ENCODE measurements around the gene KRT83.
"Not testable (repeated sequence)": the region's sequence is repeated elsewhere in the genome, so short reads cannot be mapped to it uniquely, and the experiment has no call there.

Gene KRT83

DNA sequence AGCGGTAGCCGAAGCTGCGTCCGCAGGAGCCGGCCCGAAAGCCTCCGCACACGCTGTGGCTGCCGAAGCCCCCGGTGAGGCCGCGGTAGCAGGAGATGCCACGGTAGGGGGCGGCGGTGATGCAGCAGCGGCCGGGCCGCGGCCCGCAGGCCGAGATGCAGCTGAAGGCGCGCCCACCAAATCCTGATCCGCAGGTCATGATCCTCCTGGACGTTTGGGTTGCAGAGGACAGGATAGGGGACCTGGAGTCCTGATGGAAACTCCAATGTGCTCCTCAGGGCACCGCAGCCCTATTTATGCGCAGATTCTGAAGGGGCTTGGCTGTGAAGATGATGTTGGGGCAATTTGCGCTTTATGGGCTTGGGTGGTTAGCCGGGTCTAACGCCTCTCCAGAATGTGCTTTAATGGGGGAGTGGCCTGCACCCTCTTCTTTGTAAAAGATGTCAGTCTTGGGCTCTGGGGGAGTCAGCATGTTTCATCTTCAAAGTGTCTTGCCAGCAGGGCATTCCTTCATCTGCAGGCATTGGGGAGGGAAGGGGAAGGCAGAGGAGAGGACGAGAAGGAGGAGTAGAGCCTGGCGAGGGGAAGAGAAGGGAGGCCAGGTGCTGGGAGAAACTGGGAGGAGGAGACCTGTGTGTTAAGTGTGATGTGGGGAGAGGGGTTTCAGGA lies 29.8 kb downstream of the KRT83 start, which contains the start of gene KRT81:
KRT81 (minus strand) TSS at position 268 of the 669 bp plus-strand sequence; CDS start at position 199, 69 bp downstream.
- TF ChIP-seq, protein P1, sequence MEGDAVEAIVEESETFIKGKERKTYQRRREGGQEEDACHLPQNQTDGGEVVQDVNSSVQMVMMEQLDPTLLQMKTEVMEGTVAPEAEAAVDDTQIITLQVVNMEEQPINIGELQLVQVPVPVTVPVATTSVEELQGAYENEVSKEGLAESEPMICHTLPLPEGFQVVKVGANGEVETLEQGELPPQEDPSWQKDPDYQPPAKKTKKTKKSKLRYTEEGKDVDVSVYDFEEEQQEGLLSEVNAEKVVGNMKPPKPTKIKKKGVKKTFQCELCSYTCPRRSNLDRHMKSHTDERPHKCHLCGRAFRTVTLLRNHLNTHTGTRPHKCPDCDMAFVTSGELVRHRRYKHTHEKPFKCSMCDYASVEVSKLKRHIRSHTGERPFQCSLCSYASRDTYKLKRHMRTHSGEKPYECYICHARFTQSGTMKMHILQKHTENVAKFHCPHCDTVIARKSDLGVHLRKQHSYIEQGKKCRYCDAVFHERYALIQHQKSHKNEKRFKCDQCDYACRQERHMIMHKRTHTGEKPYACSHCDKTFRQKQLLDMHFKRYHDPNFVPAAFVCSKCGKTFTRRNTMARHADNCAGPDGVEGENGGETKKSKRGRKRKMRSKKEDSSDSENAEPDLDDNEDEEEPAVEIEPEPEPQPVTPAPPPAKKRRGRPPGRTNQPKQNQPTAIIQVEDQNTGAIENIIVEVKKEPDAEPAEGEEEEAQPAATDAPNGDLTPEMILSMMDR (IDR thresholded peaks at IDR 0.05) = no peak
- H3K36me3 ChIP-seq (ENCODE audit: control insufficient read depth, insufficient read depth, low read length) = no peaks in the 10 kb centered on the region
- H3K4me1 ChIP-seq = no peaks in the 10 kb centered on the region
- no peaks in the 10 kb centered on the region for H3K27me3 ChIP-seq (ENCODE audit: control insufficient read depth, insufficient read depth, low read length)
- no peak within 1 kb of the TSS for H3K9ac ChIP-seq
- H3K9me3 ChIP-seq (ENCODE audit: control insufficient read depth, low read length) = no peaks in the 10 kb centered on the region
- no peak within 1 kb of the TSS for H2AFZ ChIP-seq
- H3K4me3 ChIP-seq (ENCODE audit: low read depth, low read length) = no peak within 1 kb of the TSS
- no peak within 1 kb of the TSS for H3K4me2 ChIP-seq (ENCODE audit: low read length)
- H3K79me2 ChIP-seq = no peaks in the 10 kb centered on the region
- no peak within 1 kb of the TSS for H3K27ac ChIP-seq

GRCh38 chr12:52290483-52291134 lies 30.6 kb downstream of the KRT83 start:
- H3K4me1 ChIP-seq; H3K4me3 ChIP-seq (ENCODE audit: low read depth, low read length); H3K79me2 ChIP-seq; H3K27ac ChIP-seq; H3K9ac ChIP-seq; H3K27me3 ChIP-seq (ENCODE audit: control insufficient read depth, insufficient read depth, low read length); H2AFZ ChIP-seq; H3K36me3 ChIP-seq (ENCODE audit: control insufficient read depth, insufficient read depth, low read length); H3K9me3 ChIP-seq (ENCODE audit: control insufficient read depth, low read length); H3K4me2 ChIP-seq (ENCODE audit: low read length): not testable (repeated sequence)

- not testable (repeated sequence) for H3K4me3 ChIP-seq (ENCODE audit: low read depth, low read length); H3K9me3 ChIP-seq (ENCODE audit: control insufficient read depth, low read length); H3K9ac ChIP-seq; H3K27me3 ChIP-seq (ENCODE audit: control insufficient read depth, insufficient read depth, low read length); H2AFZ ChIP-seq; H3K36me3 ChIP-seq (ENCODE audit: control insufficient read depth, insufficient read depth, low read length); H3K4me1 ChIP-seq; H3K79me2 ChIP-seq; H3K4me2 ChIP-seq (ENCODE audit: low read length); H3K27ac ChIP-seq
Measured at GRCh38 chr12:52287816-52288805, 33.1 kb downstream of the KRT83 start.

DNA sequence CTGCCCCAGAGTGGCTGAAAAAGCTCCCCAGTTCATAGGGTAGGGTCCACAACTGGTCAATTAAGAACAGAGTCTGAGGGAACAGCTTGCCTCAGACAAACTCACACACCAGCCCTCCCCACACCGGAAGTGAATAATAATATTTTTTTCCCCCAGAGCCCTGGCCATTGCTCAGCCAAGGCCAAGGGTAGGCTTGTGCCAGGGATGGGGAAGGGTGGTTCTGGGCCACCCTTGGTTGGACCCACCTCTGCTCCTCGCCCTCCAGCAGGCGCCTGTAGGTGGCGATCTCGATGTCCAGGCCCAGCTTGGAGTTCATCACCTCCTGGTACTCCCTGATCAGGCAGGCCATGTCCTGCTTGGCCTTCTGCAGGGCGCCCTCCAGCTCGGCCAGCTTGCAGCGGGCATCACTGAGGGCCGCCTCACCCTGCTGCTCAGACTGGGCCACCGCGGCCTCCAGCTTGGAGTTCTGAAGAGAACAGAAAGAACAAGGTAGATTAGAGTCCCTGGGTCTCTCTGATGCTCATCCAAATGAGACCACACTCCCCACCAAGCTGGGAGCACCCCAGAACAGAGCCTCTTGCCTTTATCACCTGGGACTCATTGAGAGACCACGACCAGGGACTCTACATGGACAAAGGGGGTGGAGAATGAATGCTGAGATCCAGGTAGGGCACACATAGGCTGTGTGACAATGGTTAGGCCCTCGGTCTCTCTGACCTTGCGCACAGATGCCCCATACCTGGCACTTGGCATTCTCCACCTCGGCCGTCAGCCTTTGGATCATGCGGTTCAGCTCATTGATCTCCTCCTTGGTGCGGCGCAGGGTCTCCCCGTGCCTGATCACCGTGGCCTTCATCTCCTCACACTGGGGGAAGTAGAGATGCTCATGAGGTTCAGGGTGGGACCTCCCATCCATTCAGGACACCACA lies 34.1 kb downstream of the KRT83 start:
- H3K4me1 ChIP-seq; H3K9ac ChIP-seq; H3K36me3 ChIP-seq (ENCODE audit: control insufficient read depth, insufficient read depth, low read length); H3K4me2 ChIP-seq (ENCODE audit: low read length); H3K4me3 ChIP-seq (ENCODE audit: low read depth, low read length); H3K27ac ChIP-seq; H3K79me2 ChIP-seq; H3K27me3 ChIP-seq (ENCODE audit: control insufficient read depth, insufficient read depth, low read length); H2AFZ ChIP-seq; H3K9me3 ChIP-seq (ENCODE audit: control insufficient read depth, low read length): not testable (repeated sequence)

DNA sequence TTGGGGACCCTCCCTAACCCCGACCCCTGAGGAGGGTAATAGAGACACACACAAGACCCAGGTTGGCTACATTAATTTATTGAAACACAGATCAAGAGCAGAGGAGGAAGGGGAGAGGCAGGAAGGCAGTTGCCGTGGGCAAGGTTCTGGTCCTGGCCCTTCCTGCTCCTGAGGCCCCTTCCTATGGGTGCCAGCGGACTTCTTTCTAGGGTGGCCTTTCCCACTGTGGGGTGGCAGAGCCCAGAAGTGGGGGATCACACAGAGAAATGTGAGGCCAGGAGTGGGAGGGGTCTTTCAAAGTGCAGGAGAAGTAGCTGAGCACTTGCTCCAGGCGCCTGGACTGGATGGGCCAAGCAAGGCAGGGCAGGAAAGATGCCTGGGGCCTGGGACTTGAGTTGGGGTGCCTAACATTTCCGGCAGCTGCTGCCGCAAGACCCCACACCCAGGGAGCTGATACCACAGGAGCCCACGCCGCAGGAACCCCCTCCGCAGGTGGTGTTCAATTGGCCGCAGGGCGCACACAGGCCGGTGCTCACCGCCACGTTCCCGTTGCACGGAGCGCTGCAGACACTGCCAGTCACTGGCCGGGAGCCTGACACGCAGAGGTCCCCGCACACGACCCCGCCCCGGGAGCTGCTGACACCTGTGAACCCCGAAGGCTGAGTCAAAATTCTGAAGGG lies 35.2 kb downstream of the KRT83 start:
- Histone ChIP-seq H3K27me3 (ENCODE audit: control insufficient read depth, insufficient read depth, low read length) (no peaks in the 10 kb centered on the region), H3K36me3 (ENCODE audit: control insufficient read depth, insufficient read depth, low read length) (no peaks in the 10 kb centered on the region), H3K9me3 (ENCODE audit: control insufficient read depth, low read length) (no peaks in the 10 kb centered on the region), H3K4me3 (ENCODE audit: low read depth, low read length) (no peak overlapping the region), H3K9ac (no peak overlapping the region), H3K4me2 (ENCODE audit: low read length) (no peak overlapping the region), H3K79me2 (no peaks in the 10 kb centered on the region), H2AFZ (no peak overlapping the region), H3K4me1 (no peaks in the 10 kb centered on the region), H3K27ac (no peak overlapping the region)
- TF ChIP-seq, protein P1 (IDR thresholded peaks at IDR 0.05) = no peak

Measured in parathyroid adenoma (tissue), 2 donors.